H9 (cell line): ENCODE results near the gene TOX4. TPM values are rescaled to one million over a fixed set of nuclear protein-coding genes. Genes with fewer than 3 reads are reported as not detected.

ENCODE experiments used
- DNase-seq: peaks from one replicate; pipeline ENCODE4 v3.0.0-alpha.2; 2017
- H2AFZ ChIP-seq: one replicate; pipeline ENCODE4 v1.6.1; 2013; ENCODE audit warnings: mild to moderate bottlenecking, low read length, control low read depth, moderate library complexity
- H2AK5ac ChIP-seq: 2 replicates; pipeline ENCODE4 v1.6.1; 2013; ENCODE audit warnings: low read length, control low read depth, mixed read lengths; ENCODE audit not compliant: insufficient read length
- H2BK120ac ChIP-seq: one replicate; pipeline ENCODE4 v1.6.1; 2013; ENCODE audit warnings: low read depth, mild to moderate bottlenecking, low read length, control low read depth, inconsistent platforms; ENCODE audit not compliant: poor library complexity, severe bottlenecking
- H2BK12ac ChIP-seq: 2 replicates; pipeline ENCODE4 v1.6.1; 2013; ENCODE audit warnings: low read length, control low read depth, mixed read lengths, low read depth; ENCODE audit not compliant: insufficient read length
- H2BK15ac ChIP-seq: 2 replicates; pipeline ENCODE4 v1.6.1; 2013; ENCODE audit warnings: low read depth, low read length, control low read depth
- H2BK20ac ChIP-seq: one replicate; pipeline ENCODE4 v1.6.1; 2013; ENCODE audit warnings: low read depth, mild to moderate bottlenecking, low read length, control low read depth, inconsistent platforms; ENCODE audit not compliant: poor library complexity, severe bottlenecking
- H2BK5ac ChIP-seq: 2 replicates; pipeline ENCODE4 v1.6.1; 2013; ENCODE audit warnings: low read length, control low read depth, mixed read lengths; ENCODE audit not compliant: insufficient read length
- H3K14ac ChIP-seq: 2 replicates; pipeline ENCODE4 v1.6.1; 2013; ENCODE audit warnings: low read length, control low read depth; ENCODE audit not compliant: insufficient read depth
- H3K18ac ChIP-seq: 2 replicates; pipeline ENCODE4 v1.6.1; 2013; ENCODE audit warnings: low read depth, mild to moderate bottlenecking, mixed read lengths, low read length, control low read depth; ENCODE audit not compliant: insufficient read length
- H3K23ac ChIP-seq: 2 replicates; pipeline ENCODE4 v1.6.1; 2013; ENCODE audit warnings: low read length, control low read depth, mixed read lengths, low read depth; ENCODE audit not compliant: insufficient read length
- H3K23me2 ChIP-seq: 2 replicates; pipeline ENCODE4 v1.6.1; 2013; ENCODE audit warnings: low read depth, mild to moderate bottlenecking, mixed read lengths, low read length, control low read depth; ENCODE audit not compliant: insufficient read length, poor library complexity, severe bottlenecking
- H3K27ac ChIP-seq: 2 replicates; pipeline ENCODE4 v1.5.1; 2013; ENCODE audit warnings: low read length, control low read depth, mixed read lengths, low read depth; ENCODE audit not compliant: insufficient read length
- H3K27me3 ChIP-seq: 2 replicates; pipeline ENCODE4 v1.6.1; 2013; ENCODE audit warnings: low read length, control low read depth, inconsistent platforms; ENCODE audit not compliant: insufficient read depth
- H3K4ac ChIP-seq: 2 replicates; pipeline ENCODE4 v1.6.1; 2013; ENCODE audit warnings: low read depth, mild to moderate bottlenecking, control low read depth, inconsistent platforms, low read length, moderate library complexity
- H3K4me1 ChIP-seq: 2 replicates; pipeline ENCODE4 v1.6.1; 2013; ENCODE audit warnings: low read length, control low read depth, inconsistent platforms; ENCODE audit not compliant: insufficient read depth
- H3K4me2 ChIP-seq: 2 replicates; pipeline ENCODE4 v1.6.1; 2013; ENCODE audit warnings: low read length, control low read depth, mixed read lengths; ENCODE audit not compliant: insufficient read length, insufficient read depth
- H3K56ac ChIP-seq: 2 replicates; pipeline ENCODE4 v1.6.1; 2013; ENCODE audit warnings: low read depth, mild to moderate bottlenecking, mixed read lengths, low read length, control low read depth; ENCODE audit not compliant: insufficient read length
- H3K79me1 ChIP-seq: 2 replicates; pipeline ENCODE4 v1.6.1; 2013; ENCODE audit warnings: low read depth, mild to moderate bottlenecking, moderate library complexity, low read length, control low read depth, inconsistent platforms; ENCODE audit not compliant: insufficient read depth, poor library complexity, severe bottlenecking
- H3K79me2 ChIP-seq: 2 replicates; pipeline ENCODE4 v1.6.1; 2013; ENCODE audit warnings: low read length, control low read depth, inconsistent platforms; ENCODE audit not compliant: insufficient read depth
- H3K9ac ChIP-seq: 2 replicates; pipeline ENCODE4 v1.6.1; 2013; ENCODE audit warnings: low read length, control low read depth, mixed read lengths; ENCODE audit not compliant: insufficient read length; ENCODE audit errors: extremely low read depth
- H3K9me3 ChIP-seq: one replicate; pipeline ENCODE4 v1.6.1; 2013; ENCODE audit warnings: low read depth, low read length, inconsistent platforms; ENCODE audit not compliant: control insufficient read depth
- H3T11ph ChIP-seq: one replicate; pipeline ENCODE4 v1.6.1; 2013; ENCODE audit warnings: mild to moderate bottlenecking, low read length, control low read depth, inconsistent platforms
- H4K20me1 ChIP-seq: one replicate; pipeline ENCODE4 v1.6.1; 2013; ENCODE audit not compliant: control insufficient read depth, insufficient read length, insufficient read depth
- H4K5ac ChIP-seq: 2 replicates; pipeline ENCODE4 v1.6.1; 2013; ENCODE audit warnings: low read depth, mild to moderate bottlenecking, mixed read lengths, low read length, control low read depth; ENCODE audit not compliant: insufficient read length
- H4K8ac ChIP-seq: replicated peaks from 2 replicates; pipeline ENCODE4 v1.6.1; 2013; ENCODE audit warnings: low read length, control low read depth, mixed read lengths, low read depth; ENCODE audit not compliant: insufficient read length
- H4K91ac ChIP-seq: 2 replicates; pipeline ENCODE4 v1.6.1; 2013; ENCODE audit warnings: low read depth, mild to moderate bottlenecking, moderate library complexity, mixed read lengths, low read length, control low read depth; ENCODE audit not compliant: insufficient read length
- H3K27ac Mint-ChIP-seq, 3 experiments: 2 replicates in 2 of 3; 3 replicates in 1 of 3; pipeline ENCODE4 v1.8.0; 2020 to 2021; ENCODE audit warnings: mixed read lengths in 3 of 3, mild to moderate bottlenecking in 1 of 3, moderate library complexity in 1 of 3
- H3K27me3 Mint-ChIP-seq: 2 replicates; pipeline ENCODE4 v1.8.0; 2021; ENCODE audit warnings: low read depth, mild to moderate bottlenecking, moderate library complexity, mixed read lengths
- H3K36me3 Mint-ChIP-seq, 3 experiments: 2 replicates in 2 of 3; 3 replicates in 1 of 3; pipeline ENCODE4 v1.8.0; 2020 to 2021; ENCODE audit warnings: low read depth in 3 of 3, mixed read lengths in 3 of 3; ENCODE audit not compliant: insufficient read depth in 1 of 3
- H3K4me1 Mint-ChIP-seq, 2 experiments: 2 replicates each; pipeline ENCODE4 v1.8.0; 2020; ENCODE audit warnings: mixed read lengths in 2 of 2
- H3K4me3 Mint-ChIP-seq, 2 experiments: 2 replicates in 1 of 2; 3 replicates in 1 of 2; pipeline ENCODE4 v1.8.0; 2020 to 2021; ENCODE audit warnings: mild to moderate bottlenecking in 2 of 2, mixed read lengths in 2 of 2, moderate library complexity in 1 of 2
- H3K9me3 Mint-ChIP-seq, 2 experiments: 2 replicates in 1 of 2; 3 replicates in 1 of 2; pipeline ENCODE4 v1.8.0; 2020; ENCODE audit warnings: mild to moderate bottlenecking in 2 of 2, mixed read lengths in 2 of 2, moderate library complexity in 1 of 2
- CTCF ChIP-seq: fragments of 200-600 bp; sonication (generic); conservative IDR thresholded peaks from 3 replicates; pipeline ENCODE4 v1.8.0; 2021; ENCODE audit warnings: antibody characterized with exemption, mild to moderate bottlenecking
- WGBS: extraction: QIAGEN DNeasy Blood & Tissue Kit; methylation state at CpG from one replicate; pipeline ENCODE4 v1.1.7; 2013; ENCODE audit warnings: missing lambda C conversion rate, low lambda C conversion rate, mixed read lengths; ENCODE audit not compliant: insufficient read length; ENCODE audit errors: extremely low coverage; 5-methylcytosine and 5-hydroxymethylcytosine counted together
- total RNA-seq: library from RNA; stranded (reverse); gene quantifications from 2 replicates; pipeline ENCODE4 v1.2.1, GENCODE V29; 2021

The TOX4 gene
- total RNA-seq, 1 experiment from 2014 or later = 64.7 TPM

- no peak overlapping the region for H3K56ac ChIP-seq
- H2BK20ac ChIP-seq = no peak overlapping the region
- no peak overlapping the region for H4K8ac ChIP-seq
- H3K4me2 ChIP-seq = peak overlapping the region; percentile 14
- H2AK5ac ChIP-seq = no peak overlapping the region
- peak overlapping the region; percentile 21 for H3K27ac ChIP-seq
- H4K5ac ChIP-seq = no peak overlapping the region
- Mint-ChIP-seq H3K27ac (peak overlapping the region; percentile 87 to 99 (median 98)), H3K27me3 (no peaks in the 10 kb centered on the region), H3K4me3 (peak overlapping the region; percentile 9 to 73), H3K36me3 (peaks cover 0 to 8% (median 3%) of the 10 kb centered on the region in 3 experiments; a peak in 4 of 7 replicates), H3K4me1 (peaks cover 51 to 66% of the 10 kb centered on the region in 2 experiments), H3K9me3 (peaks cover 0 to 3% of the 10 kb centered on the region in 2 experiments; a peak in 1 of 5 replicates)
- H3K4me1 ChIP-seq = peaks cover 4% of the 10 kb centered on the region; the same call in 1 of the 2 replicates
- H3K4ac ChIP-seq = no peak overlapping the region
- peak overlapping the region; percentile 24 for H3T11ph ChIP-seq
- H4K91ac ChIP-seq = no peak overlapping the region
- H2BK12ac ChIP-seq = no peak overlapping the region
- no peak overlapping the region for H2BK120ac ChIP-seq
- no peak for TF ChIP-seq CTCF
- no peak overlapping the region for H3K9ac ChIP-seq
- WGBS = no CpG with 5 or more reads among the region's 3 CpGs
- no peak for DNase-seq
- H3K9me3 ChIP-seq = no peaks in the 10 kb centered on the region
- no peaks in the 10 kb centered on the region for H3K27me3 ChIP-seq
- H3K18ac ChIP-seq = no peak overlapping the region
- H3K79me2 ChIP-seq = peaks cover 10% of the 10 kb centered on the region; the same call in 1 of the 2 replicates
- no peak overlapping the region for H2AFZ ChIP-seq
- no peak overlapping the region for H3K23ac ChIP-seq
- H4K20me1 ChIP-seq = no peaks in the 10 kb centered on the region
- no peaks in the 10 kb centered on the region for H3K79me1 ChIP-seq
- no peak overlapping the region for H2BK5ac ChIP-seq
- H2BK15ac ChIP-seq = no peak overlapping the region
- peaks cover 17% of the 10 kb centered on the region for H3K23me2 ChIP-seq
- no peak overlapping the region for H3K14ac ChIP-seq
These were observed 62.4 kb downstream of the TOX4 start for GRCh38 chr14:21539189-21539940.
